Mucosa of gallbladder (tissue), 1 donor: Measurements from ENCODE around the gene CLIP2. TPM values are rescaled to one million over a fixed set of nuclear protein-coding genes. Genes with fewer than 3 reads are reported as not detected.

Experiments
- DNase-seq: peaks from one replicate; pipeline ENCODE4 v3.0.0-alpha.2; 2020; ENCODE audit warnings: low spot score
- total RNA-seq: library from RNA; stranded (reverse); gene quantifications from one replicate; pipeline ENCODE4 v1.2.1, GENCODE V29; 2021
- donor health status: DM: no; HTN: no; CAD: no.

The CLIP2 gene
- total RNA-seq, 1 donor from 2014 or later = 71.7 TPM

DNA sequence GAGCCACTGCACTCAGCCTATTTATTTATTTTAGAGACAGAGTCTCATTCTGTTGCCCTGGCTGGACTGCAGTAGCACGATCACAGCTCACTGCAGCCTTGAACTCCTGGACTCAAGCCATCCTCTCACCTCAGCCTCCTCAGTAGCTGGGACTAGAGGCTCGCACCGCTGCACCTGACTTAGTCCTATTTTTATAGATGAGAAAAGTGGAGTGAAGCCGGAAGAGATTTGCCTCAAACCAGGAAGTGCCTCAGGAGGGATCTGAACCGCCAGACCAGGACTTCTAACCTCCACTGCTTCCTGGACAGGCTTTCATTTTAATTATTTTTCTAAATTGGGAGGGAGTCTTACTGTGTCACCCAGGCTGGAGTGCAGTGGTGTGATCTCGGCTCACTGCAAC is 17.5 kb upstream of the CLIP2 start:
- no peak for DNase-seq

DNA sequence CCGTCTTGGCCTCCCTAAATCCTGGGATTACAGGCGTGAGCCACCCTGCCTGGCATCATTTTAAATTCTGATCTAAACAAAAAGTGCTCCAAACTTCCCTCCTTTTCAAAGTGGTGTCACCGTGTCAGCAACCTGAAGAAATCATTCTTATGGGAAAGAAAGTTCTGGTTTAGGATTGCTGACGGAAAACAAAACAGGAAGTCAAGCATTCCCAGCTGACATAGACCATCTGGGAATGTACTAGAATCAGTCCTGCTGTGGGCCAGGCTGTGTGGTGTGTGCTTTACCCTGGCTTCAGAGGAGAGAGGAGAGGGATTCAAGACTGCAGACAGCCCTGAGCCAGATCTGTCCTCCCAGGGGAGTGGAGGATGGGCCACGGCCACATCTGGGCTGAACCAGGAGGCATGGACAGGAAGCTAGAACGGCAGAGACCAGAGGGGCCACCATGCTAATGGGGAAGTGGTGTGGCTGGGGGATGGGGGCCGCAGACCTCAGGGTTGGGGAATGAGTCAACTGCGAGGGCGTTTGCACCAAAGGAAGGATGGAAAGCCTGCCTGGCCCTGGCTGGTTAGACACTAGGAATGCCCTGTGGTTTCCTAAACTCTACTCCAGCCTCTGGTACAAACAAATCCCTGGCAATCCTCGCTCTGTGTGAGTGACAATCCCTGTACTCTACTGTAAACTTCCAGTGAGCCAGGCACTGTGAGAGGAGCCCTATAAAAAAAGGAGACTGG is 16.7 kb upstream of the CLIP2 start:
- DNase-seq = peak; percentile 73

DNA sequence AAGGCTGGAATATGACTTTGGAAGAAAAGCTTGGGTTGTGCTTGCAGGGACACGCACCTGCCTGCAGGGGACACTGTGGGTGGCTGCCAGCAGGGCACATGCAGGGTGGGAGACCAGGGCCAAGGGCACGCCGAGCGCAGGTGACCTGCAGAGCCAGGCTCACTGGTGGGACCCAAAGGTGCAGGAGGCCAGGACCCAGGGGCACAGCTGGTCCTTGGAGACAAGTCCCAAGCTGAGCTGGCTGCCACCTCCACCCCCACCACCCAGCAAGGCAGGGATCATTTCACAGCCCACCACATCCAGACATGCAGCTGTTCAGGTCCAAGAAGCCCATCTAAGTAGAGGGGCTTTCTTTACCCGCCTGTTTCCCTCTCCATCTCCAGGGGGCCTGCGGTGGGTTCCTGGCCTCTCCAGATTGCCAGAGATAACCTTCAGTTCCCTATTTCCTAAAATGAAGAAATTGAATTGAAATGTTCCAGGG is 13.8 kb upstream of the CLIP2 start:
- no peak for DNase-seq

DNA sequence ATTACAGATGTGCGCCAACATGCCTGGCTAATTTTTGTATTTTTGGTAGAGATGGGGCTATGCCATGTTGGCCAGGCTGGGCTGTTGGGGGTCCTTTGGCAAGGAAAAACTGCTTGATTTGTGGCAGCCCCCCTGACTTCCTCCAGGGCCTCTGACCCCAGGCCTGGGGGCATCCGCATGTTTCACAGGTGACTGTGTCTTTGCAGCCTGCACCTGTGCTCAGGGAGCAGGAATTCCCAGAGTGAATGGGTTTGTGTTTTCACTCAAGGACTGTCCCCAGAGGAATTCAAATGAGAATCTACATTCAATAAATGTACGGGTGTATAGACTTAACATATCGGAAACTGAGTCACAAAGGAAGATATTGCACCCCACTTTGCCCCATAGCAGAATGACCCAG is 11.6 kb upstream of the CLIP2 start:
- no peak for DNase-seq

DNA sequence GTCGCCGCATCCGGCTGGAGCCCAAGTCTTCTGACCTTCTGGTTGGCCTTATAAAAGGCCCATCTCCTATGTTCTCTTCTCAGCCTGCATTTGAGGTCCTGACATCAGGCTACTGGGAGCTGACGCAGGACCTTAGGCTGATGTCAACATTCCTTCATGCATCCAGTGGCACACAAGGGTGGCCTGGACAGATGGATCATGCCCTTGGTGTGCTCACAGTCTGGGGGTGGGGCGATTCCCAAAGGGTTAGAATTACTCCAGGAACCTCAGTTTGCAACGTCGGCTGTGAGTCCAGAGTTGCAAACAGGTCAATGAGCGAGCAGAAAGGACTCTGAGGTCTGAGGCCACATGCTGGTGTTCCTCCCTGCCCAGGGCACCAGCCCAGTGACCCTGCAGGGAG is 8.2 kb upstream of the CLIP2 start:
- no peak for DNase-seq

DNA sequence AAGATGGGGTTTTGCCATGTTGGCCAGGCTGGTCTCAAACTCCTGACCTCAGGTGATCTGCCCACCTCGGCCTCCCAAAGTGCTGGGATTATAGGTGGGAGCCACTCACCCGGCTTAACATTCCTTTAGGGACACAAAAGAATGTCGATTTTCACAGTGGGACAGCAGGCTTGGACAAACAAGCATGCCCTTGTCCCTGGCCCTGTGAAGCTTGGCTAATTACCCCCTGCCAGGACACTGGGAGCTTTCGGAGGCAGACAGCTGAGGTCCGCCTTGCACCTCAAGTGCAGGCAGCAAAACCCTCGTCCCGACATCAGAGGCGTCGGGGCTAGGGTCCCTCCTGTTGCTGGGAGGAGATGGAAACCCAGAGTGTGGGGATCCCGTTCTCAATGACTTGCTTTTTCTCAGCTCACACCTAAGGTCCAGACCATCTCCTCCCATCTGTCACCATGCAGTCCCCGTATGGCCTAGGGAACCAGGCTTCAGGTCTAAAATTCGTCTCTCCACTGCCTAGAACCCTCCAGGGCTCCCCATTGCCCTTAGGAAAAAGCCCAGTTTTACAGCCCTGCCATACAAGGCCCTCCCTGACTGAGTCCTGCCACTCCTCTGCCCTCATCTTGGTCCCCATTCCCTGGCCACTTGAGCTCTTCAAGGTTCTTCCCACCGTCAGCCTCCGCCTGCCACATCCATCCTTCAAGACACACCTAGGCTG is 6.3 kb upstream of the CLIP2 start:
- DNase-seq = no peak

DNA sequence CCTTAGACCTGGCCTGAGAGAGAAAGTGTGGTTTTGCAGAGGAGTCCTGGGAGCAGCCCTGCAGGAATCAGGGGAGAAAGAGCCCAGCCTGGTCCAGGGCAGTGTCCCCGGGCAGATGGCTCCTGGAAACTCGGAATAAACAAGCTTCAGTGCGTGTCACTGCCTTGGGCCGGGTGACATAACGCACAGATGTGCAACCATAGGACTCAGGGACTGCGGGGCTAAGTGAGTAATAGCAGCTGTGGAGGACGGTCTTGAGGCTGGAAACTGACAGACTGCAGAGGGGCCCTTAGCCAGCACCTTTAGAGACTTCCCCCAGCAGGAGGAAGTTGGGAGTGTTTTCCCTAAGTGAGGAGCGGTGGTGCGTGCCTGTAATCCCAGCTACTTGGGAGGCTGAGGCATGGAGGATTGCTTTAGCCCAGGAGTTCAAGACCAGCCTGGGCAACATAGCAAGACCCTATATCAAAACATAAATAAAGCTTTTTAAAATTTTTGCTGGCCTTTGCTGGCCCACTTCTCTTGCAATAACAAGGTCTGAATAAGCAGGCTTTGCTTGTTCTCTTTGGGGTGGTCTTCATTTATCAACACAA is 5.3 kb upstream of the CLIP2 start:
- no peak for DNase-seq

DNA sequence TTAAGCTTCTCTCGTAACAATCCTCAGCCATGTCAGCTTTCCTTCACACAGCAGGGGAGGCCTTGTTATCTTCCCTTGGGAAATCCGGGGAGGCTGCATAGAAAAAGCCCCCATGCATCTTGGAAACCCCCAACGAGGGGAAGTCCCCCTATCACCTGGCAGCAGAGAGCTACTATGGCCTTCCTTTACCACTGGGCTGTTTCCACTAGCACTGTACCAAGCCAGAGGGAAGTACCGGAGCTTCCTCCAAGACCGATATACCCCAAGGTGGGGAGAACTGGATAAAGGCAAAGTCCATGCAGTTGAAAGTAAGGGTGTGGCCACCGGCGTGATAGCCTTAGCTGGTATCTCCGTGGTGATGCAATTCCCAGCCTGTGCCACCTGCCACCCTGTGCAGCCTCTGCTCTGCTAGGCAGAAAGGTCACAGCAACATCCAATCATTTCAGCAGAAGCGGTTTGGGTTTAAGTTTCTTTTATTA is 4.4 kb upstream of the CLIP2 start:
- DNase-seq = peak; percentile 86

DNA sequence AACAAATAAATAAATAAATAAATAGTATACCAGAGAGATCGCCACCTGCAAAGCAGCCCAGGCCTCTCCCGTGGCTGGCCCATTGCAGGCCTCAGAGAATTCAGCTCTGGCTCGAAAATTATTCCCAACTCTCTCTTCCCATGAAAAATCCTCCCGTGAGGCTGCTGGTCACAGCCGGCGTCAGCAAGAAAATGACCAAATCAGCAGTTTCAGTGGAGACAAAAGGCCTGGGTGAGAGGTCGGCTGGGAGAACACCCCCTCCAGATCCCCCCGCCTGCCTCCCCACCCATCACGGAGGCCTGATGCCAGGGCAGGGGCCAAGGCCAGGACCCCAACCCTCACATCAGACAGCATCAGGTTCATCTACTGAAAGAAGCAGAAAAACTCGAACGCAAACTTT is 3.1 kb upstream of the CLIP2 start:
- no peak for DNase-seq

DNA sequence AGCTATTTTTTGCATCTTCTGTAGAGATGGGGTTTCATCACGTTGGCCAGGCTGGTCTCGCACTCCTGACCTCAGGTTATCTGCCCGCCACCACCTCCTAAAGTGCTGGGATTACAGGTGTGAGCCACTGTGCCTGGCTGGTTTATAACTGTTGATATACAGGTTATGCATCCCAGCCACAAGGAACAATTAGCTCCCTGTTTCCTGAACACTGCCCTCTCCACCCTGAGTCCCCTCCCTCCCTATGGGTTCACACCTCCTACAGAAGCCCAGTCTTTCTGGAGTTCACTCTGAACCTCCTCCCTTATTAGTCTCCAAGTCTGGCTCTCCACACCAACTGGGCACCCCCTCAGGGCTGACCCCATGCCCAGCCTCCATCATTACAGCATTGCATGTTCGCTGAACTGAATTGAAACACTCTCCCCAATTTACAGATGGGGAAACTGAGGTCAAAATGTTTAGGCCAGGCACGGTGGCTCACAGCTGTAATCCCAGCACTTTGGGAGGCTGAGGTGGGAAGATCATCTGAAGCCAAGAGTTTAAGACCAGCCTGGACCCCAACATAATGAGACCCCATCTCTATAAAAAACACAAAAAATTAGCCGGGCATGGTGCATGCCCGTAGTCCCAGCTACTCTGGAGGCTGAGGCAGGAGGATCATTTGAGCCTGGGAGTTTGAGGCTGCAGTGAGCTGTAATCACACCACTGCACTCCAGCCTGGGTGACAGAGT is 1.7 kb upstream of the CLIP2 start:
- no peak for DNase-seq

DNA sequence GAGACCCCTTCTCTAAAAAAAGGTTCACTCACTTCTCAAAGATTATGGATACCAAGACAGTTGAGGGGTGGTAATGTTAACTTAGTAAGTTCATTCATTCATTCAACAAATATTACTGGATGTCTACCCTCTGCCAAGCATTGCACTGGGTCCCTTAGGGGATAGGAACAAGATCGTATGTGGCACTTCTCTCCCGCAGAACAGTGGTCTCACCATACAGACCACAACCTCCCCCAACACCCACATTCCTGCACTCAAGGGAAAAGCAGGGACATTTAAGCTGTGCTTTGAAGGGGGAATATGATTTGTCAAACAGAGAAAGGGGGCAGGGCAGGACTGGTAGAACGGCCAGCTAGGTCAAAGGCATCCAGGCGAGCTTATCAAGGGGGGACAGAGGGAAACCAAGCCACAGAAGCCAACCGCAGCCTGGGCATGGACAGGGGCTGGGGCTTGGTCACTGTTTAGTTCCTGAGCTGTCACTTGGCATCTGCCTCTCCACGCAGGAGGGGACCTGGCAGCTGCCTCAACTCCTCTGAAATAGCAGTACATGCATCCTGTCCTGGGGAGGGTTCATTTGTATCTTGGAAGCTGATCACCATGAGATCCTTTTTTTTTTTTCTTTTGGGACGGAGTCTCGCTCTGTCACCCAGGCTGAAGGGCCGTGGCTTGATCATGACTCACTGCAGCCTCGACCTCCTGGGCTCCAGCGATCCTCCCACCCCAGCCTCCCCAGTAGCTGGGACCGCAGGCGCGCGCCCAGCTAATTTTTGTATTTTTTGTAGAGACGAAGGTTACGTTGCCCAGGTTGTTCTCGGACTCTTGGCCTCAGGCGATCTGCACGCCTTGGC is 949 bp upstream of the CLIP2 start:
- DNase-seq = no peak

DNA sequence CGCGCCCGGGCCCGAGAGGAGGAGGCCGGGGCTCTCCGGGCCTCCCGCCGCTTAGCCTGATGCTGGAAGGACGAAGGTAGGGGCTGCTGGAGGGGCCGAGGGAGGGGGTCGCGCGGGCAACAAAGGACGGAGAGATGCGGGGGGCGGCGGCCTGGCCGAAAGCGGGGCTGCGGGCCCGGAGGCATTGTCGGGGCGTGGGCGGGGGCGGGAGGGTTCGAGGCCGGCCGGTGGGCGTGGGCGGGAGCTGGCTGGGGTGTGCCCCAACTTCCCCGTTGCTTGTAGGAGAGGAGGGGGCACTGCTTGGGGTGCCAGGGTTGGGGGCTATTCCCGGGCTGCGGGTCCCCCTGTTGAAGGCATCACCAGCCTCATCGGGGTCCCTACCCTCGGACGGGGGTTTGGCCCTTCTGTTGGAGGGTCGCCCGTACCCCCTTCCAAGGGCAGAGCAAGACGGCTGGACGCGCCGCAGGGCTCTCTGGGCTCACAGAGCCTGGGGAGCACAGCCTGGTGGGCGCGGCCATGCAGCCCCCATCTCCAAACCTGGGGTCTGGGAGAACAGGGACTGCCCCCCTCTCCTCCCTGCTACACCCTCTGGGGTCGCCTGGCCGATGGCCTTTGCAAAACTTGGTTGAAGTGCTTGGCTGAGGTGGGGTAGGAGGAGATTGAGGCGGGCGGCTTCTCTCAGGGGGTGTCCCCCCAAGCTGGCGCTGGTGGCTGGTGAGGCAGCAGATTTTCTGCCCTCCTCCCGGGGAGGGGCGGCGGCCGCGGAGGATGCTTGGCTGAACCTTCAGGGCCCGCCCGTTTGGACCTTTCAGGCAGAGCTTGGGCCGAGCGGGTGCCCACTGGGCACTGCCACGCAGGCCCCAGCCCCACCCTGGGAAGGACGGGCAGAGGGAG is 699 bp downstream of the CLIP2 start:
- no peak for DNase-seq

DNA sequence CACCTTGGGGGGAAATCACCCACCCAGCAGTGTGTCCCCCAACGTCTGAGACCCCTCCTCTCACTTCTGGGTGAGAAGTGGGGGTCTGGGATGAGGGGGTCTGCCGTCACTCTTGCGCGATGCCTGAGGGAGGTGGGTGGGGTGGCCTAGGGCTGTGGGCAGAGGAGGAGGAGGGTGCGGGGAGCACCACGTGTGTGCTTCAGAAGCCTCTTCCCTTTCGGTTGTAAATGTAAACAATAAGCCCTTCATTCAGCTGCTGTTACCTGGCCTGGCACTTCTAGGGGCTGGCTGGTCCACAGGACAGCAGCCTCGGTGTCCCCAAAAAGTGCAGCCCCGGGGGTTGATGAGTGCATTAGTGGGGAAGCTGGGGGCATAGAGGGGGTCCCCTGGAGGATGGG is 1.3 kb downstream of the CLIP2 start:
- no peak for DNase-seq

DNA sequence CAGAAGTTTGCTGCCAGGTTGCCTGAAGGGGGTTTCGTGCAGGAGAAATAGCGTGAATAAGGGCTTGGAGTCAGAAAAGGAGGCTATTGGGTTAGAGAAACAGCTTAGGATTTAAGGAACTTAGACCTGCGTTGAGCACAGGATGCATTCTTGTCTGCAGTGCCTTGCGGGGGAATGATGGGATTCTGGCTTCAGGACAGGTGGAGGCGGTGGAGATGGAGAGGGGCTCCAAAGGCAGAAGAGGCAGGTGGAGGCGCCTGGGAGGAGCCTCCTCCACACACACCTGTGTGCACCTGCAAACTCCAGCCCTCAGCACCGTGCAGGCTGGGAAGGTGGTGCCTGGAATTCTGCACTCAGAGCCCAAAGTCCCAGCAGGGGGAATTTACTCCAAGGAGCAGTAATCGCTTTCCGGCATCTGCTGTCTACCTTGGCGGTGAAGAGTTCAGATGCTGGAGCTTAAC is 1.8 kb downstream of the CLIP2 start:
- no peak for DNase-seq

DNA sequence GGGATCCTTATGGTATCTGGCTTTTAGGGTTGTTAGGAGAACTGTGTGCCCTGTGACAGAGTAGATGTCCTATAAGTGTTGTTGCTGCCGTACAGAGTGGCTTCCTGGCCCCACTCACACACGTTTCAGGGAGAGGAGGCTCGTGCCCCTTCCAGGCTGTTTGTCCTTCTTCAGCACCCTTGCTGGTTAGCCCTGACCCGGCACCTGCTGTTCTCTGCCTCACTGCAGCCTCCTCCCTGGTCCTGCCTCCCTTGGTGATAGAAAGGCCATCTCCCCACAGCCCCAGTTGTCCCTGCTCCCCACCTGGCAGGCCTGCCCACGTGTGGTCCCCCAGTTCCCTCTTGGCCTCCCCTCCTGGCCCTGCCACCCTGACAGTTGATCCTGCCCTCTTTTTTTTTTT is 2.3 kb downstream of the CLIP2 start:
- DNase-seq = no peak

DNA sequence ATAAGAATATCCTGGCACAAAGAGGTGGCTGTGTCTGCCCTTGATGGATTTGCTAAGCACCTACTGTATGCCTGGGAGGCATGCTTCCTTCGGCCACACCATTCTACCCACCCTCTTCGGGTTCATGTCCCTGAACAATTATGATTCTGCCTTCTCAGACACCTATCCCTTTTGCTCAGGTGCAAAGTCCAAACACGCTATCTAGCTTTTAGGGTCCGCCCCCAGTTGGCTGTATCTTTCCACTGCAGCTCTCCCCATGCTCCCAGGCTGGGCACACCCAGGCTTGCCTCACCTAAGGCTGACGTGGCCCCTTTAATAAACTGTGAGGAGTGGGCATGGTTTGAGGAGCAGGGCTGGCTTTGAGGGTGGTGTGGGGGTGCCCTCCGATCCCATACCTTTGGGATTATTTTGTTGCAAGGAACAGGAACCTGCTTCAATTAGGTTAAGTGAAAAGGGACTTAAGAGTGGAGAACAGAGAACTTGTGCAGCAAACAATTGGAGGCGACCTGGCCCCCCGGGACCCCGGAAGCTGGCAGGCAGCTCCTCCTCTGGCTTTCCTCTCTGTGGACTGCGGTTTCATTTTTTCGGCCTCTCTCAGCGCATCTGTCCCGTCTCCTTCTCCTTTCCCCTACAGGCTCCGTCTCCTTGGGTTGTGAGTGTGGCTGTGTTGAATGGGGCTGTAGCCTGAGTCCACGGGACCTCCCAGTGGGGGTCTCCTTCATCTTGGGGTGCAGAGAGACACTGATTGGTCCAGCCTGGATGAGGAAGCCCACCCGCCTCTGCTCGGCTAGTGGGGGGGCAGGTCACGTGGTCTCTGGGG is 3.8 kb downstream of the CLIP2 start:
- DNase-seq = peak; percentile 86

DNA sequence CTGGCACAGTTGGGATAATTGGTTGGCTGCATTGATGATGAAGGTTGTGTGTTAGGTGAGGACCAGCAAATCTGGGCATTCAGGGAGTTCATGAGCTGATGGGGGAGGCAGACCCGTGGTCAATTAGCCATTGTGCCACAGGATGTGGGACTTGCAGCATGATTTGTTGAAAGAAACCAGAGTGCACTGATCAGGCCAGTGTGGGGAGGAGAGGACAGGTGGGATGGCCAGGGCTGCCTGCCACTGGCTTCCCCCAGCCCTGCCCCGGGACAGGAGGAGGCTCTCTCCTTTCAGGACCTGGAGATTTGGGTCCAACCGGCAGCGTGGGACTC is 4.3 kb downstream of the CLIP2 start:
- no peak for DNase-seq

DNA sequence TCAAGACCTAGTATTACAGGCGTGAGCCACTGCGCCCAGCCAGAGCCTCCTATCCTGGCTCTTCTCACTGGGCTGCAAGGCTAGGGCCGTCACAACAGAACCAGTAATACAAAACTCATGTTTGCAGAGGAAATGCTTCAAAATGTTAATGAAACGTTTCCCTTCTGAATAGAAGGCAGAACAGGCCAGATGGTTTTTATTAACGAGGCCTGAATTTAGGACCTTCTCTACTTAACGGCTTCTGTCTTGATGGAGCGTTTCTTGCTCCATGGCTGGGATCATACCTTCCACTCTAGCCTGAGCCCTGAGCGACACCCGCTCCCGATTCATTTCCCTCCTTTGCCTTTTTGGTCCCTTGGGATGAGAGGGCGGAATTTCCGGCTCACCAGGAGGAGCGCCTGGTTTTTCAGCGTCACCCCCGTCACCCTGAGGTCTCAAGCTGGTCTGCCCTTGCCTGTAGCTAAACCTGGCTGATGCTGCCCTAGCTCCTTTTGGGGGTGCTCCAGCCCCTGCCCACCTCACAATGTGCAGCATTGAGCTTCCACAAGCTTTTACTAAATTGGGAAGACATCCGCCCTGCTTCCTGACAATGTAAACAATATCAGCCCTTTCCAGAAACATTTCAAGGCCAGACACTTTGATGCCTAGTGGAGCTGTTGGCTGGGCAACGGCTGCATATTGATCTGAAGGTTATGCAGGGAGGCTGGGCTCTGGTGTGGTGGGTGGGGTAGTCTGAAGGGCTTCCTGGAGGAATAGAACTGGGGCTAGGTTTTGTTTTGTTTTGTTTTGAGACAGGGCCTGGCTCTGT is 5.2 kb downstream of the CLIP2 start:
- peak; percentile 66 for DNase-seq
